K562 (cell line): ENCODE measurements around the gene E2F1. TPM values are rescaled to one million over a fixed set of nuclear protein-coding genes. Genes with fewer than 3 reads are reported as not detected.

Source experiments
- ARID3A ChIP-seq: IDR thresholded peaks from 2 replicates; pipeline ENCODE4 v1.6.1; 2012; ENCODE audit warnings: low read depth, low read length, improper control_type of control experiment, borderline replicate concordance
- ARID4B ChIP-seq: sonication (generic); formaldehyde crosslinking; IDR thresholded peaks from 2 replicates; pipeline ENCODE4 v1.8.0; 2022; ENCODE audit warnings: mild to moderate bottlenecking, missing genetic modification reagents
- ATF2 ChIP-seq: sonication (generic); formaldehyde crosslinking; IDR thresholded peaks from 2 replicates; pipeline ENCODE4 v1.8.1; 2022; ENCODE audit warnings: missing genetic modification reagents
- BCL6 ChIP-seq: fragments of 250-450 bp; sonication (Bioruptor Pico); IDR thresholded peaks from 2 replicates; pipeline ENCODE4 v1.4.0; 2020
- BHLHE40 ChIP-seq: IDR thresholded peaks from 2 replicates; pipeline ENCODE4 v1.6.1; 2011; ENCODE audit warnings: low read length, improper control_type of control experiment
- CCAR2 ChIP-seq: fragments of 200-400 bp; formaldehyde crosslinking; IDR thresholded peaks from 2 replicates; pipeline ENCODE4 v1.6.1; 2017; ENCODE audit warnings: mild to moderate bottlenecking, low read depth, low read length
- E2F5 ChIP-seq: sonication (generic); formaldehyde crosslinking; IDR thresholded peaks from 2 replicates; pipeline ENCODE4 v1.8.0; 2022; ENCODE audit warnings: mild to moderate bottlenecking, missing genetic modification reagents
- ELF2 ChIP-seq: fragments of 250-450 bp; sonication (Bioruptor Pico); IDR thresholded peaks from 2 replicates; pipeline ENCODE4 v1.5.0; 2021; ENCODE audit warnings: mild to moderate bottlenecking
- GABPB1 ChIP-seq: sonication (generic); formaldehyde crosslinking; IDR thresholded peaks from 2 replicates; pipeline ENCODE4 v1.8.0; 2022; ENCODE audit warnings: mild to moderate bottlenecking, missing genetic modification reagents
- HNRNPK ChIP-seq: fragments of 200-400 bp; formaldehyde crosslinking; IDR thresholded peaks from one replicate; pipeline ENCODE4 v1.6.1; 2018; ENCODE audit warnings: mild to moderate bottlenecking, low read depth, low read length; ENCODE audit not compliant: poor library complexity, severe bottlenecking
- ILF3 ChIP-seq: fragments of 450-650 bp; IDR thresholded peaks from 2 replicates; pipeline ENCODE4 v1.6.1; 2018; ENCODE audit warnings: antibody characterized with exemption, mild to moderate bottlenecking, moderate library complexity, borderline replicate concordance
- MAFK ChIP-seq: IDR thresholded peaks from 2 replicates; pipeline ENCODE4 v1.6.1; 2011; ENCODE audit warnings: low read length, improper control_type of control experiment
- NFIC ChIP-seq: fragments of 450-650 bp; IDR thresholded peaks from 2 replicates; pipeline ENCODE4 v1.6.1; 2017; ENCODE audit warnings: mild to moderate bottlenecking, inconsistent platforms
- NONO ChIP-seq, 2 experiments: fragments of 200-400 bp in 1 of 2; fragments of 450-650 bp in 1 of 2; formaldehyde crosslinking in 1 of 2; IDR thresholded peaks; 2 replicates each; pipeline ENCODE4 v1.6.1; 2017; ENCODE audit warnings: low read depth in 2 of 2, mild to moderate bottlenecking in 2 of 2, moderate library complexity in 2 of 2, low read length in 1 of 2
- NR4A1 ChIP-seq, 2 experiments: fragments of 250-450 bp in 1 of 2; fragments of 450-650 bp in 1 of 2; sonication (Bioruptor Pico) in 1 of 2; IDR thresholded peaks; 2 replicates each; pipeline versions ENCODE4 v1.4.0 to v1.6.1; 2016 to 2020; ENCODE audit warnings: mild to moderate bottlenecking in 2 of 2, missing compliant biosample characterization in 1 of 2, missing genetic modification characterization in 1 of 2, moderate library complexity in 1 of 2
- SP1 ChIP-seq: sonication (generic); formaldehyde crosslinking; IDR thresholded peaks from 2 replicates; pipeline ENCODE4 v1.8.1; 2022; ENCODE audit warnings: mild to moderate bottlenecking, missing genetic modification reagents
- ZBTB7A ChIP-seq: IDR thresholded peaks from 2 replicates; pipeline ENCODE4 v1.6.1; 2011; ENCODE audit warnings: low read depth, mild to moderate bottlenecking, low read length, moderate library complexity, borderline replicate concordance; ENCODE audit not compliant: control insufficient read depth
- ZFP1 ChIP-seq: fragments of 450-650 bp; formaldehyde crosslinking; IDR thresholded peaks from 2 replicates; pipeline ENCODE4 v1.4.0; 2020; ENCODE audit warnings: mild to moderate bottlenecking, mixed read lengths
- ZNF143 ChIP-seq: sonication (generic); formaldehyde crosslinking; IDR thresholded peaks from 2 replicates; pipeline ENCODE4 v1.9.0; 2022; ENCODE audit warnings: mild to moderate bottlenecking, missing genetic modification reagents
- ZNF699 ChIP-seq: fragments of 250-450 bp; sonication (Bioruptor Pico); IDR thresholded peaks from 2 replicates; pipeline ENCODE4 v1.8.0; 2021; ENCODE audit warnings: mild to moderate bottlenecking, moderate library complexity; ENCODE audit not compliant: insufficient replicate concordance
- ZNF717 ChIP-seq: fragments of 250-450 bp; sonication (Bioruptor Pico); IDR thresholded peaks from 2 replicates; pipeline ENCODE4 v1.5.0; 2021
- polyA plus RNA-seq, 8 experiments: library from polyadenylated mRNA; depleted of rRNA in 4 of 8; stranded (reverse) in 5 of 8; unstranded in 3 of 8; fragments of >200 nt; fragmentation: Nextera tagmentation in 2 of 8; fragmentation: Illumina TruSeq in 1 of 8; extraction: Ambion mirVana in 2 of 8; extraction: Trizol in 1 of 8; gene quantifications; 2 replicates each; pipeline versions ENCODE4 v1.2.1 to v1.2.3, GENCODE V29; 2011 to 2014; ENCODE audit warnings: inconsistent platforms in 1 of 8, missing spikeins in 1 of 8
- total RNA-seq, 7 experiments: library from RNA; depleted of rRNA in 6 of 7; stranded (reverse); fragments of >200 nt in 6 of 7; fragmentation: Illumina TruSeq in 2 of 7; extraction: Trizol in 2 of 7; gene quantifications; 2 replicates each; pipeline versions ENCODE4 v1.2.1 to v1.2.3, GENCODE V29; 2011 to 2021; ENCODE audit warnings: low replicate concordance in 1 of 7

E2F1 gene
- total and polyA plus RNA-seq, 9 of the 15 experiments (the other 6 are each of a cell fraction or from before 2014, with no cell fraction given): 0.14 to 30.6 (median 13.1) TPM

GRCh38 chr20:33689973-33690372 lies 3.8 kb upstream of the E2F1 start (continued):
- TF ChIP-seq ZBTB7A (peak; percentile 66), ZNF717 (no peak), ZNF699 (no peak), ARID4B (CRISPR knock-in tag) (no peak), ZFP1 (no peak), NFIC (peak; percentile 95), ATF2 (CRISPR knock-in tag) (no peak), NR4A1 (CRISPR knock-in tag; IDR thresholded peaks at IDR 0.05) (no peak), NR4A1 (tag; IDR thresholded peaks at IDR 0.05) (no peak), CCAR2 (no peak), BHLHE40 (peak; percentile 67), MAFK (peak; percentile 31; the same call in 1 of the 2 replicates), ILF3 (no peak), BCL6 (CRISPR knock-in tag) (no peak), GABPB1 (no peak), NONO (IDR thresholded peaks at IDR 0.05; ENCODE audit: low read depth in 2 of 2, low read length in 1 of 2) (no peak), HNRNPK (no peak), ELF2 (no peak), ZNF143 (CRISPR knock-in tag) (no peak), ARID3A (peak; percentile 44; the same call in 1 of the 2 replicates), SP1 (peak; percentile 32; the same call in 1 of the 2 replicates), E2F5 (CRISPR knock-in tag) (no peak)
